Measurements from ENCODE around the gene TLR4.

The TLR4 gene

DNA sequence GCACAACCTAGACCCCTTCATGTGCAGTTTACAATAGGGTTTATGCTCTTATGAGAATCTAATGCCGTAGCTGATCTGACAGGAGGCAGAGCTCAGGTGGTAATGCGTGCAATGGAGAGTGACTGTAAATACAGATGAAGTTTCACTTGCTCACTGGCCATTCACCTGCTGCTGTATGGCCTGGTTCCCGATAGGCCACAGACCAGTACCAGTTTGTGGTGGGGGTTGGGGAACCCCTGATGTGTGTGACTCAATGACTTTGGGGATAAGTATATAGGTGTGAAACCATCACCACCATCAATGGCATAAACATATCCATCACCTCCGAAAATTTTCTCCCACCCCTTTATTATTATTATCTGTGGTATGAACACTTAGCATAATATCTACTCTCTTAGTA, 42.1 kb downstream of the TLR4 start:
- DNase-seq, result no peak

DNA sequence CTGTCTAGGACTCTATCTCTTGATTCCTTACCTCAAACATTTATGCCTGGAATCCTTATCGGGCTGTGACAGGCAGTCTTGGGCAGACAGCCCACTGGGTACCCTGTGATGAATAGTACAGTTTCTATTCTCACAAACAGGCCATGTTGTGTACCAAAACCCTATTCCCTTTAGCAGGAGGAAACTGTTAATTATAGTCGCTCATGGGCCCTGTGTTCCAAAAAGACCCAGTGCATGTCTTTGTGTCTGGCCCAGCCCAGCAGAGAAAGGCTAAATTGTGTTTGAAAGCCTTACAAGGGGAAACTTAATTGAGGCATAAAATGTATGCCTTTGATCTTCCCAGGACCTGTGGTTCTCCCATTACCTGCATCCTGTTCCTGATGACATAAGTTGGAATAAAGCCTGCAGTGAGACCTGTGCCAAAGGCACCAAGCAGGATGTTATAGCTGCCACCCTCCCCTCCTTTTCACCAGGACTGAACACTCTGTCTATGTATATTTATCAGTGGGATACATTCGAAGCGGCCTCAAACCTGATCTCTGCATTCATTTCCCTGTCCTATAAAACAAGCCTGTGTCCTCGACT, 43.3 kb downstream of the TLR4 start:
- DNase-seq, result no peak

DNA sequence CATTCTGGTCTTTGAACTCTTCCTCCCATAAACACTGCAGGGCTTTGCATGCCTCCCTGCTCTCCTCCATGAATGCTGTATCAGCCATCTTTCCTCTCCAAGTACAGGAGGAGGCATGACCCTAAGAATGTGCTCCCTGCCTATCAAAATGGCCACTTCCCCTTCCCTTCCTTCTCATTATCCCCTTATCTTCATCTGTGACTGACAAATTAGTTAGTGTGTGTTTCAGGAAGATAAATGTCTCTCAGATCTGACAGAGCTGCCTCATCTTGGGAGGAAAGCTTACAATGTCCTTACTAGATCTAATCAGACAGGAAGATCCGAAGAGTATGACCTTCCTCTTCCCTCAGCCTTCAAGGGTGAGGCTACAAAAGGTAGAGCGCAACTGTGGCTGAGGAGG, 46.2 kb downstream of the TLR4 start:
- DNase-seq, result no peak

DNA sequence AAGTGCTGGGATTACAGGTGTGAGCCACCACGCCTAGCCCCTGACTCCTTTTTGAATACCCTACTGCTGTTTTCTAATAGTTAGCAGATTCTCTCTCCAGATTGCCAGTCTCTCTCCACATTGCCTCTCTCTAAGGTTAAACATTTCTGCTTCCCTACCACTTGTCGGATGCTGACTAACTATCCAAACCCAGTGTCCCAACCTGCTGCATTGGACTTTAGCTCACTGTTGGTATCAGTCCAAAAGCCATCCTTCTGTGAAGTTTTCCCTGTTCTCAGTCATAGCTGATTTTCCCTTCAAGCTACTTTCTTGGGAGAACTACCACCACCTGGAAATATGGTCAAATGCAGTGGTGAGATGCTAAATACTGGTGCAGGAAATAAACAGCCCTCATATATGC, 48.7 kb downstream of the TLR4 start:
- no peak for DNase-seq

DNA sequence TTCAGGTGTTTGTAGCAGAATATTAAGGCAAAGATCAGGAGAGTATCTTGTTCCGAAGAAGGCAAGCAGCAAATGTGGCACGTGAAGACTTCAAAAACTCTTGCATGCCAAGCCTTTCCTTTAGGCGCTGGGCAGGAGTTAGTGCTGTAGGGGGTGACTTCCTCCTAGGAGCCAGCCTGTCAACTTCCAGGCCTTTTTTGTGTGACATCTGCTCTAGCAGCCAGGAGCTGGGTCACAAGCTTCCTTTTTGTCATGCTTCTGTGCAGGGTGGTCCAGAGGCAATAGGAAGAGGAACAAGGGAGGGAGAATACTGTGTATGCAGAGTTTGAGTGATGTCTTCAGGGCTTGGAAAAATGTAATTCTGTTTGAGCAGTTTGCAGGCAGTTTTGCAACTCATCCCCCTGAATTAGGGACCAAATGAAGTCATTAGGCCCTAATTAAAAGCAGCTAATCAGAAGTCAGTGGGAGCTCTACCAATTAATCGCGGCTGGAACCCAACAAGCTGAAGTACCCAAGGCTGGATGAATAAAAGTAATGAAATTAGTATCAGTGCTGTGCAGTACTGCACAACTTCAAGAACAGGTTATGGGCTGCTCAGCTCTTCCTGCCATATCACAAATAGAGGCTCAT, 53.5 kb downstream of the TLR4 start:
- no peak for DNase-seq

DNA sequence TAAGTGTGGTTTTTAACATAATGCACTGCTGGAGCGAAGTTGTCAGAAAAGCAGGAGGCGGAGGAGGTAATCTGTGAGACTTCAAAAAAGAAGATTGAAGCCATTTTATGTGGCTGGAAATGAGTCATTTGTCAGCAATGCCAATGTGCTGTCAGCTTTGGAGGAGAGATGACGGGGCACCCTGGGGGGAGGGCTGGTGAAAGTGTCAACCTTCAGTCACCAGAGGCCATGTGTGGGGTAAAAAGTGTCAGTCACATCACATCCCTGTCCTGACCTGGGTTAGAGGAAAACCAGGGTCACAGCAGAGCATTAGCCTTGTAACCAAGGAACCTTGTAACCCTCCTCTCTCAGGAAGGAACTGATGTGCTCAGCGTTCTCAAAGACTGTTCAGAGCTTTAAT, 59.1 kb downstream of the TLR4 start:
- DNase-seq, result no peak

DNA sequence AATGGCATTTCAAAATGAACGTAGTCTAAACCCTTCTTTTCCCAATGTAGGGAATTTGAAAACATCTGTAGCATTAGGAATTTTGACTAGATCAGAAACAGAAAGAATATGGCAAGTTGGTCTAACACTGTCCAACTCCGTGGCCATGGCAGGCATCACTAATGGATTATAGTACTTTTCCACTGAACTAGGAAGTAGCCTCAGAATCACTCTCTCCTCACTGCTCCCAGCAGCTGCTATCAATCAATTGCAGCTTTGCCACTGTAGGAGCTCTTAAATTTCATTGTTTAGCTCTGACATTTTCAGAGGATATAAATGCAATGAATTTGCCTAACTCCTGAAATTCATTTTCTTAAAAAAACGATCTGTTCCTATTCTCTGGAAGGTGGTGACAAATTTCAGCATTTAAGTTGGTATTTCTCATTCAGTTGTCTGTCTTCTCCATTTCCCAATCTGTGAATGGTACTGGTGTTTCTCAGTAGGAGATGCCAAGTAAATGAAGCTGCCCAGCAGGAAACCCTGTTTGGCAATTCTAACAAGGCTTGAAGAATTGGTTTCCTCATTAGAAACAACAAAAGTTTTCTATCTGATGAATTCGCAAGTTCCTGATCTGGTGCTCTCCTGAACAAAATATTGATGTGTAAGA, 64.7 kb downstream of the TLR4 start:
- DNase-seq, result no peak

DNA sequence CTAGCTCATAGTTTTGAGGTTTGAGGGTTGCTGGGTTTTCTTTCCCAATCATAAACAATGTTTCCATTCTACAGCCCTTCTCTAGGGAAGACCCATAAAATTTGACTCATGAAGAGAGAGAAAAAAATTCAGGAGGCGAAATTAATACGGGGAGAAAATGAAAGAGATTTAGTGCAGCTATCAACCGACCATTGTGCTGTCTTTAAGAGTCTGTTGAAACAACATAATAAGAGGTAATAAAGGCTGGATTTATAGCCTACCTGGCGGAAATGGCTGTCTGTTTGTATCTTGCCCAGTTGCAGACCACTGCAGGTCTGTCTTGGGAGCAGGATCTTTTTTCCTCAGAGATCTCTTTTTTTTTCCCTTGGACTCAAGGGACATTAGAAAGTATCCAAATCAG, 66.9 kb downstream of the TLR4 start:
- DNase-seq, result no peak

DNA sequence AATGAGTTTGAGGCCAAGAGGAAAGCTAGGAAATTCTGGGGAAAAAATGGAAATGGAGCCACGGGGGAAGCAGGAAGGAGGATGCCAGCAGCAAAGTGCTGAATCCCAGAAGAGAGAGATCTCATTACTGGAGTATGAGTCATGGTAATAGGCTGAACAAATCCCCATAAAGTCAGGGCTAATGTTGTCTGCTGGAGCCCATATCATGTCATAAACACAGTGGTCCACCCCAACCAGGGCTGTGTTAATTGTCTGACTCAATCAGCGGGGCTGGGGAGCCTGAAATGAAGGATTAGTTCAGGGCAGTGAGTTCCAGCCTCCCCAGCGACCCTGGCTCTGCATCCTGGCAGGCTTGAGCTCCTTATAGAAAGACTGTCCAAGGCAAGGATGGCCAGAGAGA, 68.8 kb downstream of the TLR4 start:
- no peak for DNase-seq
